GM19468 (cell line): ENCODE measurements around the gene LRP1B.

Experiments
- ATAC-seq: cut with Tn5 transposase; IDR thresholded peaks from one replicate; pipeline ENCODE4 v1.9.1; 2021; ENCODE audit warnings: mild to moderate bottlenecking, moderate library complexity, moderate number of reproducible peaks; ENCODE audit not compliant: unreplicated experiment; ENCODE audit errors: extremely low read depth

LRP1B gene

DNA sequence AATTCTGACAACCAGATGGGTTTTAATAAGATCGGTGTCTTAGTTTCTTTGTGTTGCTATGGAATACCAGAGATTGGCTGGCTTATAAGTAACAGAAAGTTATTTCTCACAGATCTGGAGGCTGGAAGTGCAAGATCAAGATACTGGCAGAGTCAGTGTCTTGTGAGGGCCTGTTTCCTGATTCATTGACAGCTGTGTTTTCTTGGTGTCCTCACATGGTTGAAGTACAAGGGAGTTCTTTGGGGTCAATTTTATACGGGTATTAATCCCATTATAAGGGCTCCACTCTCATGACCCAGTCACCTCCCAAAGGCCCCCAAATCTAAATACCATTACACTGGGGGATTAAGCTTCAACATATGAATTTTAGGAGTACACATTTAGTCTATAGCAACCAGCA is 421.1 kb downstream of the LRP1B start:
- no peak for ATAC-seq

DNA sequence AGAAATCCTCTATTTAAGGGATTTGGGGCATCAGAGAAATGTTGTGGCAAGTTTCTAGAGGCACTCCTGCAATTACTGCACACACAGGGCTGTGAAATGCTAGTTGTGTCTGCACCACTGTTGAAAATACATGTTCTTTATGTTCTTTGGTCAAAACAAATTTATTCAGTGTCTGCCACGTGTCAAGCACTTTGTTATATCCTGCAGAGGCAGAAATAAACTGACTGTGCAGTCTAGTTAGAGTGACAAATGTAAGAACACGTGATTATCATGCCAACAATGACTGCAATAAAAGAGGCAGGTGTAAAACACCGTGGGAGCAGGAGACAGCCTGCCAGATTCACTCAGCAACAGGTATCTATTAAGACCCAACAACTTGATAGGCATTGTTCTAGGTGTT is 423.3 kb downstream of the LRP1B start:
- no peak for ATAC-seq

DNA sequence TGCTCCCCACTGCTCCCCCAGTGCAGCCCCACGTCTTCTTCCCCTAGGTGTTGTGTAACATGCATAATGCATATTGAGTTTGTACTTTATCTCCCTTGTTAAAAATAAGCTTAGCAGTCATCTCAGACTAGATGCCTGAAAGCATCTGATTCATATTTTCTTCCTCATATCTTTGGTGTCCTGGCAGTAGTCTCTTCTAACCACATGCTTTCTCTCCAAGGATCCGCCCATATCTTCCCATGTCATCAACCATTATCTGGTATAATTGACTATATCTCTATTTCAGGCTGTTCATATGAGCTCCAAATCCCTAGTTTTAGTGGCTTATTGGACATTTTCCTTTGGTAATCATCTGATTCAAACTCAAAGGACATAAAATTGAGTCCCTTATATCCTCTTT is 426.3 kb downstream of the LRP1B start:
- no peak for ATAC-seq

DNA sequence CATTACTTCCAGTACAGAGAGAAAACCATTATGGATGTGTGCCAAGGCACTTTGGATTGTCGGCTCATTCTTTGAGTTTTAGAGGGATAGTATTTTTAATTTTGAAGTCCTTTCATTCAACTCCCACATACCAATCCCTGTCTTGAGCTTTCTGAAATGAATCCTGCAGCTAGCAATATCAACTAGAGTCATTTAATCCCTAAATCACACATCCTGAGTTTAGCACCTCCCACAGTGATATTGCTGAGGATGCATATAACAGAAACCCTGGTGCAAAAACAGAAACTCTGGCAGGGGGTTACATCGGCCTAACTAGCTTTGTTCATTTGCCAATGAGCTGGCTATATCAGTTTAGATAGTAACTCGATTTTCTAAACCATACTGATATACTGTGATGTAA is 427.3 kb downstream of the LRP1B start:
- no peak for ATAC-seq

DNA sequence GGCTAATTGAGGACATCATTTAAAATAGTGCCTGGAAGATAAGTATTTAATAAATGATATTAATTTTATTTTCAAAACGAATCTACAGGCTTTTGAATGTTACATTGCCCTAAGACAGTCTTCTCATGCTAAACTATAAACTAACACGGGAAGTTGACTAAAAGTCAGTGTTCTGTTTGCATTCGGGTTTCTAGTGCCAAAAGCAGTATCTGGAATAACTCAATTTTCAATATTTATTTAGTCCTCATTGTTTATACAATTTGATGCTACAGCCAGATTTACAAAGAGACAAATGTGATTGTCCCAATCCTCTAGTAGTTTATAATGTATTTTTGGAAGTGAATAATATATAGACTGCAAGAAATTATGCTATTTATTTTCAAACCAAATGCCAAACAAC is 429.2 kb downstream of the LRP1B start:
- no peak for ATAC-seq

DNA sequence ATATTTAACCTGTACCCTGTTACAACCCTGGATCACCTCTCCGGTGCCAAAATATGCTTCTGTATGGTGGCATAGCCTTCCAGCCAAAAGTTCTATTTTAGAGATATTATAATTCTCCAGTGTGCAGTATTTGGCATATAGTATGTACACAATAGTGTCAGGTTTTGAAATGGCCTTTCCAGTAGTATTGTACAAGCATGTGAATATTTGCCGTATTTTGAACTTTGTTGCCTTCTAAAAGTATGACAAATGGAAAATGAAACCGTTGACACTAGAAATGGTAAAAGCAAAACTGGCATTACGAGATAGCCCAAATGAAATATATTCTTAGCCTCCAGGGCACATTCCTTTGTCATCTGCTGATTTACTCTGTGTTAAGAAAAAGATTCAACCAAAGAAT is 431.2 kb downstream of the LRP1B start:
- ATAC-seq = no peak

DNA sequence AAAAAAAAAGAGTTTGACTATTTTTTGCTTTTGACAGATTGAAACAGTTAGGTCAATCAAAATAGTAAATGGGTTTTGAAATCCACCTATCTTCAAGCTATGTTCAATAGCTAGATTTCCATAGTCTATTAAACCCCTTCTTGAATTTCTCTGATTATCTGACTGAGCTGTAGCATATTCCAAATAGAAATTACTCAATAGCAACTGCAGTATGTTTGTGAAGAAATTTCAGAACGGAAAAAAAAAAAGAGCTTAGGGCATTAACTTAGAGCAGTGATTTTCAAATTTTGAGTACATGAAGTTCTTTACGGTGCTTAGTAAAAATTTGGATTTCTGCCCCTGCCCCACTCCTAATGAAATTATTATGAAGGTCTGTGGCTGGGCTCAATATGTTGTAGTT is 432.3 kb downstream of the LRP1B start:
- ATAC-seq = no peak

DNA sequence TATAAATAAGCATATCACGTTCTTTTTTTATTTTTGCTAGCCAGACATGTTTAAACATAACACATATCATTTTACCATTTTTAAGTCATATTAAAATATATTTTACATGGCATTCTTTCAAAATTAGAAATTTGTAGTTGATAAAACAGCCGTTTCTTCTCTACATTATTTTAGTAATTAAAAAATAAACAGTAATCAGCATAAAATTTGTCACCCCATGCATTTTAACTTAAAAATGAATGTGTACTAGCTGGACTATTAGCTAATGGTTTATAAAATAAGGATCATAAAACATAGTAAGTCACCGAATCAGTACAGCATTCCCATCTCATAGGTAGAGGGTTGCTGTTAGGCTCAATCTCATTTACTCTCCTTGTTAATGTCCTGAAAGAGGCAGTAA is 433.8 kb downstream of the LRP1B start:
- no peak for ATAC-seq

DNA sequence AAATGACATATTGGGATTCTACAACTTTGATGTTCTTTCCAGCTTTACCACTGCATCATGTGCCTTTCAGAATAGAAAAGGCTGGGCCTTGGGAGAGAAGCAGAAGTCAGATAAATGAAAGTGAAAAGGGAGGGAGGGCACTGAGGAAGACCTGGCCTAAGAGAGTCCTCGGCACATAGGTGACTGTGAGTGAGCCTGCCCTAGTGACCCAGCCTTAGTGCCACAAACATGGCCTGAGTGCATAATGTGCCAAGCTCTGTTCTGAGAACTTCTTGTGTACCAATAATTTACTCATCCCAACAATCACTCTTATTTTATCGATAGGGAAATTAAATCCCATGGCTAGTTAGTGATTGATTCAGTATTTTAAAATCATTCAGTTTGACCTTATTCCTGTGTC is 436.6 kb downstream of the LRP1B start:
- ATAC-seq = no peak

DNA sequence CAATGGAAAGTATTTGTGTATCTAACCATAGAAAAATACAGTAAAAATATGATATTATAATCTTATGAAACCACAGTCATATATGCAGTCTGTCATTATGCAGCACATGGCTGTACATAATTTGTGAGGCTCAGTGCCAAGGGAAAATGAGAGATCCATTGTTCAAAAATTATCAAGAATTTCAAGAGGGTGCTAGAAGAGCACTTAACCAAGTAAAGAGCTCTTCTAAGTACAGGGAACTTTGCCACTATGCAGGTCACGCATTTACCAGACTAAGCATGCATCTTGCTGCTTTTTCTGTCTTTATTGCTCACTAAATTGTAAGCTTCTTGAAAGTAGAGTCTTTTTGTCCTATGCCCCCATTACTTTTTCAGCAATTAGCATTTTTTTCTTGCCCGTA is 438.0 kb downstream of the LRP1B start:
- no peak for ATAC-seq

DNA sequence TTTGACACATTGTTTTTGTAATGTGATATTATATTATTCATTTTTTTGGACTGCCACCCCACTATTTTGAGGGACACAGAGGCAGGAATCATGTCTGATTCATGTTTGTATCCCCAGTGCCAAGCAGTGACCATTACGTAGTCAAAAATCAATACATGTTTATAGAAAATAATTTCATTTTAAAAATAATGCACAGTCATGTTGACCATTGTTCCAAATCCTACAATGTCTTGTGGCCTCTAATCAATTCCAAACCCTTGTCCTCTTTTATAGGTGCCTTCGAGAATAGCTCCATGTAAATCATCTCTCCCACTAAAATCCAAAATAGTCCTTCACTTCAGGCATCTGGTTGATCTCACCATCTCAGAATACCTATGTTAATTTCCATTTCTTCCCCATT is 454.7 kb downstream of the LRP1B start:
- ATAC-seq = no peak

DNA sequence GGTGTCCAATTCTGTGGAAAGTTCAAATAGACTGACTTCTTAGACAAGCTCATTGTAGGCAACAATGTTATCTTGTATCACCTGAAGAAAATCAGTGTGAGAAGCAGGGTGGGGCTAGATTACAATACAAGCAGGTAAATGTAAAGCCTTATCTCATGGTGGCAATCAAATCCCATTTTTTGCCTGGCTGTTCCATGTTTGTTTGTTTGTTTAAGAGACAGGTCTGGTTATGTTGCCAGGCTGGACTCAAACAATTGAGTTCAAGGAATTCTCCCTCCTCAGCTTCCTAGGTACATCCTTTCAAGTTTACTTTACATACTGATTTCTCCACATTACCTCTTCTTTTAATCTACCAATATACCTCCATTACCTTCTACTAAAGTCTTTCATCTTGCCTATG is 464.6 kb downstream of the LRP1B start:
- ATAC-seq = no peak

DNA sequence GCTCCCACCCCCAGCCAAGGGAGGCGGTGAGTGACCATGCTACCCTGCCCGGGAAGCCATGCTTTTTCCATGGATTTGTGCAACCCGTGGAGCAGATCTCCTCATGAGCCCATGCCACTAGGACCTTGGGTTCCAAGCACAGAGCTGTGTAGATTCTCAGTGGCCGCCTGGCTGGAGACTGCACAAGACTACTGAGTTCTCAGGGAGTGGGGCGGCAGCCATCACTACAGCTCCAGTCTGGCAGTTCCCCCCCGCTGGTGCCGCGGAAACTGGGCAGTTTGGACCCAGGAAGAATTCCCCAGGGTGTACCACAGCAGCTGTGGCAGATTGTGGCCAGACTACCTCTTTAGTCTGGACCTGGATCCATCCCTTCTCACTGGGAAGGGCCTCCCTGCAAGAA is 470.6 kb downstream of the LRP1B start:
- ATAC-seq = no peak

DNA sequence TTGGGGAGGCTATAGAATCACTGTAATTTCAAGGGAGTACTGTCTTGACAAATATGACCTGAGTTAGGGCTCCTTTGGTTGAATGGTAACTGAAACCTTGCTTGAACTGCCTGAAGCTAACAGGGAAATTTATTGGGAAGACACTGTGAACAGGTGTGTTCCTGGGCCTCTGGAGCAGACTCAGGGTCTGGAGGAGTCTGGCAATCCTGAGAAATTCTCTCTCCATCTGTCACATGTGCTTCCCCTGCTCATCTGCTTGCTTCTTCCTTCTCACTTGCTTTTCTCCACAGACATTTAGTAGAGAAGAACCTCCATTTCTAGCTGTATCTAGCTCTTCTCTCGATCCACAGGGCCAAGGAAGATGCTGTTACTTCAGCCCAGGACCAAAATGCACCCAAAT is 476.5 kb downstream of the LRP1B start:
- no peak for ATAC-seq

DNA sequence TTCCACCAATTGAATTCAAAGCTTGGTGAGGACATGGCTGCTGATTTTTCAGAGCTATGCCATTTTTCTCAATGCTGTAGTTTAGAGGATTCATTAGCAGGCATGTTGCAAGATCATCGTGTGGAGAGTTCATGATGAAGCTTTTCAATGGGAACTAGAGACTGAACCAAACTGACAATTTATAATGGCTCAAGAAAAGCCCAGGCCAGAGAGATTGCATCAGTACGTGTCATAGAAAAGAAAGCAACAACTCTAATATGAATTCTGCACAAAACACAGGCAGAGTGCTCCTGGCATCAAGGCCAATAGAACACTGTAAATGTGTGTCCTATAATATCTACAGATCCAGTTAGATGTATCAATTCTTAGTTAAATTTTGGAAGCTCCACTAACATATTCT is 477.6 kb downstream of the LRP1B start:
- ATAC-seq = no peak

DNA sequence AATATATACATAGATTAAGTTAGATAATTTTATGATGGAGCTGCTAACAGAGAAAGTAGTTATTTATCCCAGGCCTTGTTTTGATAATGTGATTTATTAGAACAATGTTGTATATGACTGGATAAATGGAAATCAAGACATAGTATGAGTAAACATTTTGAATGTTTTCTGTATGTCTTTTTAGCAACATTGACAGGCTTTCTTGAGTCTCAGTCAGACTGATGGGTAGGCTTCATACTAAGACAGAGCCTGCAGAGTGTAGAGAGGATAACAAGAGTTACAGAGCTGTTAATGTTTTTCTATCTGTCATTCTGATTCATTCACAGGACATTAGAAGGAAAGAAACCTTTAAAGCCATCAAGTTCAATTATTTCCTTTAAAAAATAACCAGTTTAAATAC is 478.5 kb downstream of the LRP1B start:
- no peak for ATAC-seq

DNA sequence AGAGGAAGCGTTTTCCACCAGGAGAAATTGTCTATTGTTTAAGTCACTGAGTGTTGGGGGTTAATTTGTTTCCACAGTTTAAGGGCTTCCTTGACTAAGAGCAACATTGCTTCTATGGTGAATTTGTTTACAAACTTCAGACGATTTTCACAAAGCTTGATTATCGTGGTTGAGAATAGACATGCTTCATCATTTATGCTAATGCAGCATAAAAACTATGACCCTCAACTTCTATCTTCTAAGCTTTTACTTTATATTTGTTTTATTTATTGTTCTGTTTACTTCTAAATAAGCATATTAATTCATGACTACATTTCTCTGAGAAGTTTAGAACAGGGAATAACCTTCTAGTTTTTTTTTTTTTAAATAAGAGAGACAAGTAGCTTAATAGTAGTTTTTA is 483.5 kb downstream of the LRP1B start:
- no peak for ATAC-seq

DNA sequence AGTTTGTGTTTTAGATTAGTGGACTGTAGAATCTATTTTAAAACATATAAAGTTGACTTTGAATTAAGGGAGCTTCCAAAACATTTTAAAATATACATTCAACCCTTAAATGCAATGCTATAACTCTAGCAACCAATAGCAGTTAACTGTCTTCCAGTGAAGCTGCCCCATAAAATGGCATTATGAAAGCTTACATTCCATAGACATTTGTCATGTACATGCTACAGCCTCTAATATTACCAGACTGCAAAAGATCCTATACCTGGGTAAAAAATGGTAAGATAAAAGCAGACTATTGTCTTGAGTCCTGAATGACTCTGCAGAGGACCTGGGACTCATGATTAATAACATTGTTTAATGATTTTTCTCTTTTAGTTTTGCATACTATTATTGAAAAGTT is 489.4 kb downstream of the LRP1B start:
- no peak for ATAC-seq

DNA sequence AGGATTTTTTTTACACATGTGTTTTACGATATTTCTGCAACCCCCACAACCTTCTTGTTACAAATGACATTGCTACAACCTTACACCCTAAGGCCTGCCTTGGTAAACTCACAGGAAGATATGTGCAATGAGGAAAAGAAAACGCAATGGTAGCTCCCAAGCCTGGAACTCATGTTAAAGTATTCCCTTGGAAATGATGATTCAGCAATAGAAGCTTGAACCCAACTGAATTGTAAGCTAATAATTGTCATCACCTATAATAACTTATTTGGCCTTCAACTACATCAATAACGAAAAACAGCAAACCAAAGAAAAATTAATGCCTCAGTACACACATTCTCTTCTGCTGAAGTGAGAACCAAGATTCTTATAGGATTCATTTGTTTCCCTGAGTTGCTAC is 491.0 kb downstream of the LRP1B start:
- ATAC-seq = no peak

DNA sequence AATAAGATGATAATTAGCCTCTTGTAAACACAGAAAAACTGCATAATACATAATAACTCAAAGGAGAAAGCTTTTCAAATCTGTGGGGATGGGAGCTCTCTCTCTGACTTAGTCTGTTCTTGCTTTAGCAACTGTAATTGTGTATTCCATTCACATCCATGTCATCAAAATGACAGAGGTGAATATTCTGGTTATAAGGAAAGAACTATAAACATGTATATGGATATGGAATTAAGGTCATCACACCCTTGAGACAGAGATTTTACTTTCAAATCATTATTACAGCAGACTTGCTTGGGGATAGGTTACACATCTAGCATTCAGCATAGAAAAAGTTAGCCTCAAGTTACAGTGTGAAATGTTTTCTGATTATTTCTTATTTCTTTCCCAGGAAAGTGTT is 497.7 kb downstream of the LRP1B start:
- no peak for ATAC-seq

DNA sequence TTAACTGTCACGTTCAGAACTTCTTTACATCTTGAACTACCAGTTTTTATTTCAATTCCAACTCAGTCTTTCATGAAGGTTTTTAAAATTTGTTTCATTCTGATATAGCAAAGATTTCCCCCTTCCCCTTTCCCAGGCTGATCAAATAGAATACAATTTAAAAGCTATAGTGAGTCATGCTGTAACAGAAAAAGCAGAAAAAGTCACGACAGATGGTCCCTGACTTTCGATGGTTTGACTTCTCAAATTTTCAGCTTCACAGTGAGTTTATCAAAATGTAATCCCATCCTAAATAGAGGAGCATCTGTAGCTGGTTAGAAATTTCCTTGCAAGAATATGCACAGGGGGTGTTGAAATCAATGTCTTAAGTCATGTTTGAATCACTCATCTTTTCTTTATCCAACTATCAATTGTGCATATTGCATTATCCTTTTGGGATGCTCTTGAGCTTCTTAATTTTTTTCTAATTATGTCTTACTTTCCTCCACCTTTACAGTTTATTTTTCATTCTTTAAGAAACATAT is 500.3 kb downstream of the LRP1B start:
- no peak for ATAC-seq

DNA sequence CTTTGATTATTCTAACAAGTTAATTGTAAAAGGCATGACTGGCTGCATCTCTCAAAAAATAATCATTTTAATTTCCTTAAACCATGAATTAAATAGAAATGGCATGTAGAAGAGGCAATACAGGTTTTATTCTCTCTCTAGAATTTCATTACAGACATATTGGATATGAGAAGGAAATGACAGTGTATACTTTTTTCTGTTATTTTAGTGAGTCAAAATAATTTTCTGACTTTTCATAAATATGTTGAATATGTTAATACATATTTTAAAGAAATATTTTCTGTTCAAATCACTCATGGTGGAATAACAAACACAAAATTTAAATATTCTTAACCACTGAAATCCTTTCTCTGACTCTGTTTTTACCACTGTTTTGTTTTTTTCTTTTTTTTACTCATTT is 510.4 kb downstream of the LRP1B start:
- ATAC-seq = no peak

DNA sequence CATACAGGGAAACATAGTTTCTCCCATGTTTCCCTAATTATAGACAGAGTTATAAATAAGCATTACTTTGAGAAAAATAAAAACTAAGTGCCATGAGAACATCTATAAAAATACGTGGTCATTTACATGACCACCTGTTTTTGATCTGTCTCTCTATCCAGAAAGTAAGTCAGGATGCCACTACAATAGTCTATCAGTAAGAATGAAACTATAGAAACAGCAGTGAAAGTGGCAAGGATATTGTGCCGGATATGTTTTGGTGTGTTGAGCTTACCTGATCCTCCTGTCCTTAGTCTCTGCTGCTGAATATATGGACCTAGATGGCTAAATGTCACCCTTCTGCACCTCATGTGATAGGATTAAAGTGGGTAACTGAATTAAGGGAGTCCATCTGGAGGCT is 512.4 kb downstream of the LRP1B start:
- no peak for ATAC-seq
